Bronchial epithelial cell (primary cell): ENCODE data around the gene RAB11FIP5. TPM values are rescaled to one million over a fixed set of nuclear protein-coding genes. Genes with fewer than 3 reads are reported as not detected.

Experiments used
- DNase-seq: peaks from one replicate; pipeline ENCODE4 v3.0.0-alpha.2; 2010; ENCODE audit warnings: low read depth
- FAIRE-seq: peaks from 2 replicates; lab custom pipeline; 2011; peaks lifted over from hg19 to GRCh38; lab: Jason Lieb, UNC
- H3K27me3 ChIP-seq: 2 replicates; pipeline ENCODE4 v1.5.1; 2011; ENCODE audit warnings: low read length; ENCODE audit not compliant: control insufficient read depth, insufficient read depth
- H3K36me3 ChIP-seq: 2 replicates; pipeline ENCODE4 v1.5.1; 2011; ENCODE audit warnings: low read length; ENCODE audit not compliant: control insufficient read depth, insufficient read depth
- H3K4me3 ChIP-seq: 2 replicates; pipeline ENCODE4 v1.5.1; 2011; ENCODE audit warnings: mild to moderate bottlenecking, low read depth, low read length, control low read depth
- CTCF ChIP-seq: IDR thresholded peaks from 2 replicates; pipeline ENCODE4 v1.5.1; 2011; ENCODE audit warnings: mild to moderate bottlenecking, moderate library complexity, low read length, control low read depth, inconsistent platforms; ENCODE audit not compliant: insufficient read depth, severe bottlenecking
- total RNA-seq: library from RNA; depleted of rRNA; stranded (reverse); fragments of >200 nt; gene quantifications from 2 replicates; pipeline ENCODE4 v1.2.1, GENCODE V29; 2014

Gene RAB11FIP5
- total RNA-seq, 1 donor from 2014 or later, result 19.5 TPM

GRCh38 chr2:73074110-73075069 is 38.4 kb downstream of the RAB11FIP5 start:
- no peak overlapping the region for H3K4me3 ChIP-seq
- no peak for DNase-seq
- FAIRE-seq, result no peak
- TF ChIP-seq CTCF, result no peak
- no peaks in the 10 kb centered on the region for H3K27me3 ChIP-seq
- H3K36me3 ChIP-seq, result peaks cover 11% of the 10 kb centered on the region

- H3K27me3 ChIP-seq, result no peaks in the 10 kb centered on the region
Measured at GRCh38 chr2:73072416-73072815, 40.3 kb downstream of the RAB11FIP5 start.

GRCh38 chr2:73072129-73072395 is 40.7 kb downstream of the RAB11FIP5 start:
- Histone ChIP-seq H3K36me3 (peaks cover 5% of the 10 kb centered on the region), H3K4me3 (peak overlapping the region; percentile 78), H3K27me3 (no peaks in the 10 kb centered on the region)
- FAIRE-seq, result no peak
- peak; percentile 37 for DNase-seq
- no peak for TF ChIP-seq CTCF

More at GRCh38 chr2:73072416-73072815, 40.3 kb downstream of the RAB11FIP5 start:
- H3K36me3 ChIP-seq, result peaks cover 5% of the 10 kb centered on the region
- FAIRE-seq, result no peak
- H3K4me3 ChIP-seq, result peak overlapping the region; percentile 78
- TF ChIP-seq CTCF, result no peak
- DNase-seq, result no peak

GRCh38 chr2:73071360-73072128 is 41.2 kb downstream of the RAB11FIP5 start, which contains the start of gene SFXN5:
SFXN5 (minus strand) TSS chr2:73071712; CDS start chr2:73071705, 7 bp downstream.
- Histone ChIP-seq H3K36me3 (peaks cover 2% of the 10 kb centered on the region), H3K4me3 (peak within 1 kb of the TSS; percentile 78), H3K27me3 (no peaks in the 10 kb centered on the region)
- DNase-seq (peak; percentile 78), FAIRE-seq (no peak)
- peak; percentile 36 for TF ChIP-seq CTCF

- DNase-seq, result no peak
- FAIRE-seq, result no peak
- Histone ChIP-seq H3K27me3 (no peaks in the 10 kb centered on the region), H3K36me3 (peaks cover 2% of the 10 kb centered on the region), H3K4me3 (peak overlapping the region; percentile 78)
- TF ChIP-seq CTCF, result no peak
Measured at GRCh38 chr2:73070643-73071359, 41.9 kb downstream of the RAB11FIP5 start.
